PC-9 (cell line): ENCODE measurements around the gene GNL3.

Experiments
- CTCF ChIP-seq: fragments of 200-600 bp; sonication (generic); conservative IDR thresholded peaks from 2 replicates; pipeline ENCODE4 v1.6.1; 2017; ENCODE audit warnings: mixed run types, antibody characterized with exemption, mild to moderate bottlenecking, moderate library complexity
- EZH2 ChIP-seq: fragments of 200-600 bp; sonication (generic); IDR thresholded peaks from 2 replicates; pipeline ENCODE4 v1.8.0; 2017; ENCODE audit warnings: antibody characterized with exemption, low read depth

GRCh38 chr3:52714335-52715302 is 28.8 kb downstream of the GNL3 start:
- TF ChIP-seq CTCF (no peak), EZH2 (no peak)
